BLaER1 treated with 17β-estradiol and CSF1 and Interleukin-3, amounts not matched to agents 10 nM and 100 nM (cell line): ENCODE data around the gene PRPF38B.
A peak's percentile ranks its signal among the peaks of the same experiment; 100 is the strongest.
"Not testable (repeated sequence)": the region's sequence is repeated elsewhere in the genome, so short reads cannot be mapped to it uniquely, and the experiment has no call there.

Source experiments
- H3K27ac ChIP-seq, 11 experiments: shearing (Covaris generic); formaldehyde crosslinking; 2 replicates each; pipeline ENCODE4 v1.8.1; 2022
- H3K27me3 ChIP-seq, 11 experiments: shearing (Covaris generic); formaldehyde crosslinking; 2 replicates each; pipeline ENCODE4 v1.8.1; 2022
- H3K36me3 ChIP-seq, 11 experiments: shearing (Covaris generic); formaldehyde crosslinking; 2 replicates each; pipeline ENCODE4 v1.8.1; 2022
- H3K4me1 ChIP-seq, 10 experiments: shearing (Covaris generic); formaldehyde crosslinking; 2 replicates each; pipeline ENCODE4 v1.8.1; 2022
- H3K4me2 ChIP-seq, 11 experiments: shearing (Covaris generic); formaldehyde crosslinking; 2 replicates each; pipeline ENCODE4 v1.8.1; 2022
- H3K4me3 ChIP-seq, 10 experiments: shearing (Covaris generic); formaldehyde crosslinking; 2 replicates each; pipeline ENCODE4 v1.8.1; 2022
- H3K9ac ChIP-seq, 11 experiments: shearing (Covaris generic); formaldehyde crosslinking; 2 replicates each; pipeline ENCODE4 v1.8.1; 2022
- H3K9me3 ChIP-seq, 11 experiments: shearing (Covaris generic); formaldehyde crosslinking; replicated peaks in 1 of 11; 2 replicates each; pipeline ENCODE4 v1.8.1; 2022
- H4K20me1 ChIP-seq, 11 experiments: shearing (Covaris generic); formaldehyde crosslinking; 2 replicates each; pipeline ENCODE4 v1.8.1; 2022
- Cebpa-rat ChIP-seq, 11 experiments: shearing (Covaris generic); IDR thresholded peaks; 2 replicates each; pipeline ENCODE4 v1.8.1; 2022

The PRPF38B gene

GRCh38 chr1:108670131-108670773, 21.9 kb upstream of the PRPF38B start:
- TF ChIP-seq Cebpa-rat (IDR thresholded peaks at IDR 0.05), result no peak
- H3K9me3 ChIP-seq, result peaks cover 22 to 46% (median 35%) of the 10 kb centered on the region in 11 experiments
- H3K4me1 ChIP-seq, result peaks cover 0 to 8% (median 0%) of the 10 kb centered on the region in 10 experiments; a peak in 5 of 20 replicates
- no peak overlapping the region for H3K9ac ChIP-seq
- no peaks in the 10 kb centered on the region for H4K20me1 ChIP-seq
- H3K4me2 ChIP-seq, result no peak overlapping the region
- H3K36me3 ChIP-seq, result no peaks in the 10 kb centered on the region
- H3K27me3 ChIP-seq, result no peaks in the 10 kb centered on the region
- H3K27ac ChIP-seq, result no peak overlapping the region
- H3K4me3 ChIP-seq, result no peak overlapping the region

DNA sequence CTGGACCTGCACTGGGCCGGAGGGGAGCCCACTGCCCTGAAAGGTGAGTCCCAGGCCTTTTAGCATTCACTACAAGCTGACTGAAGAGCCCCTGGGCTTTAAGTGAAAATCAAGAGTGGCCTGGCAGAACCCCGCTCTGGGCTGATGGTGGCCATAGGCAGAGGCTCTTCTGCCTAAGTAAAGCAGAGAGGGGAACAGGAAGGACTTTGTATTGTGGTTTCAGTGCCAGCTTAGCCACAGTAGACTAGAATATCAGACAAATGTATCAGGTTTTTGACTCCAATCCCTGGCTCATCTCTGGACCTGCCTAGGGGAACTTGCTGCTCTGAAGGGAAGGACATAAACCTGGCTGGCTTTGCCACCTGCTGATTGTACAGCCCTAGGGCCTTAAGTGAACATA, 21.0 kb upstream of the PRPF38B start:
- no peak overlapping the region for H3K9ac ChIP-seq
- no peaks in the 10 kb centered on the region for H3K27me3 ChIP-seq
- no peaks in the 10 kb centered on the region for H3K36me3 ChIP-seq
- no peak overlapping the region for H3K4me3 ChIP-seq
- peaks cover 0 to 8% (median 0%) of the 10 kb centered on the region in 10 experiments; a peak in 5 of 20 replicates for H3K4me1 ChIP-seq
- H4K20me1 ChIP-seq, result no peaks in the 10 kb centered on the region
- peaks cover 22 to 46% (median 35%) of the 10 kb centered on the region in 11 experiments for H3K9me3 ChIP-seq
- no peak for TF ChIP-seq Cebpa-rat (IDR thresholded peaks at IDR 0.05)
- peak overlapping the region in 5 of 11 experiments; percentile 0 to 22 (median 16); a peak in 5 of 22 replicates for H3K4me2 ChIP-seq
- H3K27ac ChIP-seq, result no peak overlapping the region

DNA sequence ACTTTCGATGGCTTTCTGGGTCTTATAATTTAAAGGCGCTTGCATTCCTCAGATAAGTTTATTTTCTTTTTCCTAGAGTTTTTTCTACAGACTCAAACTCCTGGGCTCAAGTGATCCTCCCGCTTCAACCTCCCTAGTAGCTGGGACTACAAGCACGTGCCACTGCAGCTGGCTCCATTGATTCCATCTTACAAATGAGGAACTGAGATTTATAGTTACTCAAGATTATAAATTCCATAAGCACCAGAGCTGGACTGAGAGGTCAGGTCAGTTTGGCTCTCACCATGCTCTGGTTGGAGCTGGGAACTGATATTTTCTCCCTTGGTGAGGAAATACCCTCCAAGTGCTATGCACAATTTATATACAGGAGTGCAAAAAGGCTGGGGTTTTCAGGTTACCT, 13.4 kb upstream of the PRPF38B start:
- TF ChIP-seq Cebpa-rat (IDR thresholded peaks at IDR 0.05), result no peak

DNA sequence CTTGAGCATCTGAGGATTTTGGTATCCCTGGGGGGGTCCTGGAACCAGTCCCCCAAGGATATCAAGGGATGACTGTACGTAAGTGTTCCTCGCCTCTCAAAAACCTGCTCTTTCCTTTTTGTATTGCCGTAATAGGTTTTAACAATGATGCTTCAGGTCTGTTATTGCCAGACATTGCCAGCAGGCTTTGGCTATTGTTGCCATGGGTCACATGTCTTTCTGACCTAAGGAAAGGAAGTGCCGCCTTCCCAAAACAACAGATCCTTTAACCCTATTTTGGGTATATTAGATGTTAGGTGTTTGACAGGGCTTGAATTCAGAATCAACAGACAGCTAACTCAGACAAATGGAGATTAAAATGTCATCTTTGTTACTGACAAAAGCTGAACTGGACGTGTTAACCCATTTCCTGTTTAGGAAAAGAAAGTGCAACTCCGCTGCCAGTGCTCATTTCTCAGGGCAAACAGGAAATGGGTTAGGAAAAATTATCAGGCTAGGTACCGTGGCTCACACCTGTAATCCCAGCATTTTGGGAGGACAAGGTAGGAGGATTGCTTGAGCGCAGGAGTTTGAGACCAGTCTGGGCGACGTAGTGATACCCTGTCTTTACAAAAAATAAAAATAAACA, 12.4 kb upstream of the PRPF38B start:
- Histone ChIP-seq H3K9me3 (peaks cover 0 to 5% (median 4%) of the 10 kb centered on the region in 11 experiments; a peak in 13 of 22 replicates), H3K36me3 (no peaks in the 10 kb centered on the region), H3K9ac (no peak overlapping the region), H3K4me3 (no peak overlapping the region), H4K20me1 (no peaks in the 10 kb centered on the region), H3K27me3 (no peaks in the 10 kb centered on the region), H3K4me2 (peak overlapping the region in 3 of 11 experiments; percentile 4 to 32 (median 18); a peak in 5 of 22 replicates), H3K27ac (no peak overlapping the region), H3K4me1 (peaks cover 0 to 17% (median 6%) of the 10 kb centered on the region in 10 experiments; a peak in 11 of 20 replicates)
- no peak for TF ChIP-seq Cebpa-rat (IDR thresholded peaks at IDR 0.05)

More for the DNA sequence above, 13.4 kb upstream of the PRPF38B start:
- Histone ChIP-seq H3K27me3 (no peaks in the 10 kb centered on the region), H3K9ac (no peak overlapping the region), H3K36me3 (no peaks in the 10 kb centered on the region), H3K4me1 (peaks cover 0 to 17% (median 6%) of the 10 kb centered on the region in 10 experiments; a peak in 11 of 20 replicates), H4K20me1 (no peaks in the 10 kb centered on the region), H3K27ac (no peak overlapping the region), H3K9me3 (peaks cover 0 to 14% (median 11%) of the 10 kb centered on the region in 11 experiments; a peak in 17 of 22 replicates), H3K4me3 (no peak overlapping the region), H3K4me2 (peak overlapping the region in 3 of 11 experiments; percentile 34 to 57 (median 47); a peak in 5 of 22 replicates)

DNA sequence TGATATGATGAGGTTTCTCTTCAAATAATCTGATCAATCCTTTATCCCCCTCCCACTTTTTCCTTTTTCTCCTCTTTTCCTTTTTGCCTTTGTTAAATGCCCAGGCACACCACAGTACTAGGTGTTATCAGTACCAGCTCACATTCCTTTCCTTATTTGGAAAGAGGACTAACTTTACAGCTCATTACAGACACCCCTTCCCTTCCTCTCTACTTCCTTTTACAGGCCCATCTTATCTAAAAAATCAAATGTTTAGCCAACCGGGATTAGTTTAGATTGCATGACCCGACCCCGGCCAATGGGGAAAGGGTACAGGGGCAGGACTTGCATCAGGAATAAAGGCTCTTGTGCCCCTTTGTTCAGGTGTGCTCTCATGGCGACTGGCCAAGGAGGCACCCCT, 10.4 kb upstream of the PRPF38B start:
- H3K9me3 ChIP-seq, H3K27ac ChIP-seq, H3K36me3 ChIP-seq, H3K9ac ChIP-seq, H3K27me3 ChIP-seq, H4K20me1 ChIP-seq, H3K4me3 ChIP-seq, H3K4me2 ChIP-seq: not testable (repeated sequence)
- H3K4me1 ChIP-seq, result peaks cover 0 to 17% (median 6%) of the 10 kb centered on the region in 10 experiments; a peak in 11 of 20 replicates

DNA sequence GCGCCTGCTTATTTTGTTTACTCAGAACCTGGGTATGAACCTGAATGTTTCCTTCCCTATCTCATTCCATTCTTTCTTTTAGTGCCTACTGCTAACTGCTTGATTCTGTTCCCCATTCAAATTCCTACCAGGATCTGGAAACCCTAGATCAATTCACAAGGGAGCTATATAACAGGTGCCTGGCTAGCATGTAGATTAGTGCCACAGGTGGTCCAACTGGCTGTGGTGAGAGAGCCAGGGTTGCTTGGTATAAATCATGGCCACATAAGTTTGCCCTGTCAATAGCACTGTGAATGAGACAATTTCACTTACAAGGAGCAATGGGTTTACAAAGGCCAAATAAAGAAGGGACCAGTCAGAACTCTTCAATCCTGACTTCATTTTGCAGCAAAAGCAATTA, 6.6 kb upstream of the PRPF38B start:
- Histone ChIP-seq H3K36me3 (no peaks in the 10 kb centered on the region), H3K9ac (no peak overlapping the region), H3K27ac (no peak overlapping the region), H3K4me1 (peaks cover 0 to 7% (median 2%) of the 10 kb centered on the region in 10 experiments; a peak in 14 of 20 replicates), H3K4me2 (no peak overlapping the region), H4K20me1 (no peaks in the 10 kb centered on the region), H3K4me3 (no peak overlapping the region), H3K27me3 (no peaks in the 10 kb centered on the region), H3K9me3 (no peaks in the 10 kb centered on the region)
- TF ChIP-seq Cebpa-rat (IDR thresholded peaks at IDR 0.05), result no peak

DNA sequence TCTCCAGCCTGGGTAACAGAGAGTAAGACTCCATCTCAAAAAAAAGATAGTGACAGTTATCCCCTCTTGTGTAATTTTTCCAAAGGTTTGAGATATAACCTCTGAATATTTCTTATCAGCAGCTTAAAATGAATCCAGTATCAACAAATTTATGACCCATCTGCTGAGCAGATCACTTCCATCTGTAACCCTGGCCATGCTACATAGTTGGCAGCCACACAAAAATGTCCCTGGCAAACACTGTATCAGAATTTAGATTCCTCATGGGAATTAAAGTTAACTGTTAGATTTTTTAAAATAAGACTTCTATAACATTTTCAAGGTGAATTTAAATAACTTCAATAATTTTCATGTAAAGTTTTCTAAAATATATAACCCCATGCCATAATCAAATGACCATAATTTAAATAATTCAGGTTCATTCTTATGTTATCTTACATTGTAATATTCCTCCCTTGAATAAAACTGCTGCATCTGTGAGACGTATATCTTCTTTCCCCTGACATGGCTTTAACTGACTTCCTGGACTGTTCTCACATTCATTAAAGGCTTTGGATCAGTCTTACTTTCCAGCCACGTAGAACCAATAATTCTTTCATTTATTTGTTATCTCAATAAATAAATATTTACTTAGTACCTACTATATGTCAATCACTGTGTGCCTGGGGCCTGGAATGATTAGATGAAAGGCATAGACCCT, 5.3 kb upstream of the PRPF38B start:
- no peak overlapping the region for H3K27ac ChIP-seq
- TF ChIP-seq Cebpa-rat (IDR thresholded peaks at IDR 0.05), result no peak
- peaks cover 10 to 17% (median 13%) of the 10 kb centered on the region in 10 experiments; a peak in 19 of 20 replicates for H3K4me1 ChIP-seq
- H3K4me2 ChIP-seq, result no peak overlapping the region
- no peaks in the 10 kb centered on the region for H3K9me3 ChIP-seq
- H4K20me1 ChIP-seq, result no peaks in the 10 kb centered on the region
- no peak overlapping the region for H3K4me3 ChIP-seq
- no peaks in the 10 kb centered on the region for H3K27me3 ChIP-seq
- H3K36me3 ChIP-seq, result no peaks in the 10 kb centered on the region
- H3K9ac ChIP-seq, result no peak overlapping the region

DNA sequence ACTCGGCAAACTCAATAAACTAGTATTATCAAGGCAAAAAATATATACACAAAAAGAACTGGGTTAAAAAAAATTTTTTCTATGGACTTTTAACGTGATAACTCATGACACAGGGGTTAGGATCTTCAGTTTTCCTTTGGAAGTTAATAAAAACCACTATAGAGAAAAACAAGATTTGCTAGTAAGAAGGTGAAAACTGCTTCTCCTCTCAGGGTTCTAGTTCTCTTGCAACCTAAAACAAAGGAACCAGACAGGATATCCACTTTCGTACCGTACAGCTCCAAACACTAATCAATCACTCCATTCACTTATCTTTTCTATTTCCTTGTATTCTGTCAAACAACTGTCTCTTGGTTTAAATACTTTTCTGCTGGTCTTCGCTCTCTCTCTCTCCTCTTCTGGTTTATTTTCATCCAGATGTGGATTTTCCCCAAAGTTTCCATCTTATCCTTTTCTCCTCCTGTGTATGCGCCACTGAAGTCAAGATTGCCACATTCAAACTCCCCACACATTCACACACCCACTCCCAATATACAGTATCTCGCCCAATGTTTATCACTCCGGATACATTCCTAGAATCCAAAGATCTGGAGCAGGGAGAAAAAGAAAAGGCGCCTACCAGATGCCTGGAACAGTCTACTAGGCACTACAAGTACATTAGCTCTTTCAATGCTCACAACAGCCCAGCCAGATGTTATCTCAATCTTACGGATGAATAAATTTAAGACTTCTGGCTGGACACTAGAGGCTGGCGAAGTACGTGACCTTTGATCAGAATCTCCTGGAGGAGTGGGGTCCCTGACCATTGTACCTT, 775 bp upstream of the PRPF38B start:
- H3K4me2 ChIP-seq, result peak overlapping the region; percentile 75 to 100 (median 92)
- H3K36me3 ChIP-seq, result peaks cover 7 to 17% (median 11%) of the 10 kb centered on the region in 11 experiments; a peak in 19 of 22 replicates
- no peaks in the 10 kb centered on the region for H3K27me3 ChIP-seq
- no peaks in the 10 kb centered on the region for H3K9me3 ChIP-seq
- H4K20me1 ChIP-seq, result peaks cover 16 to 36% (median 34%) of the 10 kb centered on the region in 11 experiments; a peak in 20 of 22 replicates
- peak overlapping the region; percentile 90 to 97 (median 96) for H3K9ac ChIP-seq
- peaks cover 14 to 34% (median 27%) of the 10 kb centered on the region in 10 experiments; a peak in 19 of 20 replicates for H3K4me1 ChIP-seq
- TF ChIP-seq Cebpa-rat (IDR thresholded peaks at IDR 0.05), result no peak
- peak overlapping the region; percentile 92 to 99 (median 97); a peak in 21 of 22 replicates for H3K27ac ChIP-seq
- peak overlapping the region; percentile 85 to 96 (median 90) for H3K4me3 ChIP-seq
